Parathyroid adenoma (tissue), 2 donors: Measurements from ENCODE around the gene ADGRE1.

Experiments used
- H2AFZ ChIP-seq: fragments of 300-600 bp; sonication (generic); one replicate; pipeline ENCODE4 v1.7.0; 2017; ENCODE audit warnings: antibody characterized with exemption, mild to moderate bottlenecking
- H3K27ac ChIP-seq: fragments of 300-600 bp; sonication (generic); one replicate; pipeline ENCODE4 v1.7.0; 2017
- H3K27me3 ChIP-seq: fragments of 300-600 bp; sonication (generic); one replicate; pipeline ENCODE4 v1.7.0; 2017; ENCODE audit warnings: low read length; ENCODE audit not compliant: control insufficient read depth, insufficient read depth
- H3K36me3 ChIP-seq: fragments of 300-600 bp; sonication (generic); one replicate; pipeline ENCODE4 v1.7.0; 2017; ENCODE audit warnings: low read length; ENCODE audit not compliant: control insufficient read depth, insufficient read depth
- H3K4me1 ChIP-seq: fragments of 300-600 bp; sonication (generic); one replicate; pipeline ENCODE4 v1.7.0; 2017; ENCODE audit warnings: control low read depth
- H3K4me2 ChIP-seq: fragments of 300-600 bp; sonication (generic); one replicate; pipeline ENCODE4 v1.7.0; 2017; ENCODE audit warnings: low read length
- H3K4me3 ChIP-seq: fragments of 300-600 bp; sonication (generic); one replicate; pipeline ENCODE4 v1.7.0; 2017; ENCODE audit warnings: low read depth, low read length
- H3K79me2 ChIP-seq: fragments of 300-600 bp; sonication (generic); one replicate; pipeline ENCODE4 v1.7.0; 2017; ENCODE audit warnings: control low read depth
- H3K9ac ChIP-seq: fragments of 300-600 bp; sonication (generic); one replicate; pipeline ENCODE4 v1.7.0; 2017; ENCODE audit warnings: mild to moderate bottlenecking
- H3K9me3 ChIP-seq: fragments of 300-600 bp; sonication (generic); one replicate; pipeline ENCODE4 v1.7.0; 2017; ENCODE audit warnings: low read length; ENCODE audit not compliant: control insufficient read depth
- TF ChIP-seq, protein P1 (sequence below): fragments of 300-600 bp; sonication (generic); IDR thresholded peaks from one replicate; pipeline ENCODE4 v1.7.0; 2017; ENCODE audit warnings: antibody characterized with exemption, mild to moderate bottlenecking
- donor health status: primary hyperparathyroidism.

ADGRE1 gene

DNA sequence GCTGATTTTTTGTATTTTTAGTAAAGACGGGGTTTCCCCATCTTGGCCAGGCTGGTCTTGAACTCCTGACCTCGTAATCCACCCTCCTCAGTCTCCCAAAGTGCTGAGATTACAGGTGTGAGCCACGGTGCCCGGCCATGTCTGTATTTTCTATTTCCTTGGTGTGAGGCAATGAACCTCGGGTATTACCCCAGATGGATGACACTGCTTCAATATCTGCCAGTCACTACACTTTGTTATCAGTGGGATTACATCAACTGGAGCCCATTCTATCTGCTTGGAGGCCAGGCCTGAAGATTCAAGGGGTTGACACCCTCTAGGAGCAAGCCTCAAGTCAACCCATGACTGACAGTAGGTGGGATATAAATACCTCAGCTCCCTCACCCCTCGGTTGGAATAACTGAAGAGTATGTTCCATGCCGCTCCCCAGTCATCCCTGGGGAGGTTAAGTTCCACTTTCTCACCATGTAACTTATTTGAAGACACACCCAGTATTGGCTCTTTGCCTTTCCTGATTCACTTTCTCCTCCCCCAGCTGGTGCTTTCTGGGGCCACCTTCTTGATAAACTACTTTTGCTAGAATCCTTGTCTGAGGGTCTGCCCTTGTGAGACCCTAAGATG is 992 bp upstream of the ADGRE1 start:
- Histone ChIP-seq H3K4me2 (no peak overlapping the region), H3K36me3 (no peaks in the 10 kb centered on the region), H2AFZ (no peak overlapping the region), H3K27me3 (no peaks in the 10 kb centered on the region), H3K9ac (no peak overlapping the region), H3K79me2 (no peaks in the 10 kb centered on the region), H3K4me3 (no peak overlapping the region), H3K9me3 (no peaks in the 10 kb centered on the region), H3K4me1 (no peaks in the 10 kb centered on the region), H3K27ac (no peak overlapping the region)
- TF ChIP-seq, protein P1, sequence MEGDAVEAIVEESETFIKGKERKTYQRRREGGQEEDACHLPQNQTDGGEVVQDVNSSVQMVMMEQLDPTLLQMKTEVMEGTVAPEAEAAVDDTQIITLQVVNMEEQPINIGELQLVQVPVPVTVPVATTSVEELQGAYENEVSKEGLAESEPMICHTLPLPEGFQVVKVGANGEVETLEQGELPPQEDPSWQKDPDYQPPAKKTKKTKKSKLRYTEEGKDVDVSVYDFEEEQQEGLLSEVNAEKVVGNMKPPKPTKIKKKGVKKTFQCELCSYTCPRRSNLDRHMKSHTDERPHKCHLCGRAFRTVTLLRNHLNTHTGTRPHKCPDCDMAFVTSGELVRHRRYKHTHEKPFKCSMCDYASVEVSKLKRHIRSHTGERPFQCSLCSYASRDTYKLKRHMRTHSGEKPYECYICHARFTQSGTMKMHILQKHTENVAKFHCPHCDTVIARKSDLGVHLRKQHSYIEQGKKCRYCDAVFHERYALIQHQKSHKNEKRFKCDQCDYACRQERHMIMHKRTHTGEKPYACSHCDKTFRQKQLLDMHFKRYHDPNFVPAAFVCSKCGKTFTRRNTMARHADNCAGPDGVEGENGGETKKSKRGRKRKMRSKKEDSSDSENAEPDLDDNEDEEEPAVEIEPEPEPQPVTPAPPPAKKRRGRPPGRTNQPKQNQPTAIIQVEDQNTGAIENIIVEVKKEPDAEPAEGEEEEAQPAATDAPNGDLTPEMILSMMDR: no peak

DNA sequence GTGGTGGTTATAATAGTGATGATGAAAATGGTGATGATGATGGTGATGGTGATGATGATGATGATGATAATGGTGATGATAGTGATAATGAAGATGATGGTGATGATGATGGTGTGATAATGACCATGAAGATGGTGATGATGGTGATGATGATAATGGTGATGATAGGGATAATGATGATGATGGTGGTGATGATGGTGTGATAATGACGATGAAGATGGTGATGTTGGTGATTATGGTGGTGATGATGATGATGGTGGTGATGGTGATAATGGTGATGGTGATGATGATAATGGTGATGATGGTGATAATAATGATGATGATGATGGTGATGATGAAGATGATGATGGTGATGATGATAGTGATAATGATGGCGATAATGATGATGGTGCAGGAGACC is 1.6 kb downstream of the ADGRE1 start:
- Histone ChIP-seq H2AFZ (no peak overlapping the region), H3K9me3 (no peaks in the 10 kb centered on the region), H3K4me2 (no peak overlapping the region), H3K36me3 (no peaks in the 10 kb centered on the region), H3K79me2 (no peaks in the 10 kb centered on the region), H3K4me3 (no peak overlapping the region), H3K27me3 (no peaks in the 10 kb centered on the region), H3K4me1 (no peaks in the 10 kb centered on the region), H3K27ac (no peak overlapping the region), H3K9ac (no peak overlapping the region)
- TF ChIP-seq, protein P1: no peak

DNA sequence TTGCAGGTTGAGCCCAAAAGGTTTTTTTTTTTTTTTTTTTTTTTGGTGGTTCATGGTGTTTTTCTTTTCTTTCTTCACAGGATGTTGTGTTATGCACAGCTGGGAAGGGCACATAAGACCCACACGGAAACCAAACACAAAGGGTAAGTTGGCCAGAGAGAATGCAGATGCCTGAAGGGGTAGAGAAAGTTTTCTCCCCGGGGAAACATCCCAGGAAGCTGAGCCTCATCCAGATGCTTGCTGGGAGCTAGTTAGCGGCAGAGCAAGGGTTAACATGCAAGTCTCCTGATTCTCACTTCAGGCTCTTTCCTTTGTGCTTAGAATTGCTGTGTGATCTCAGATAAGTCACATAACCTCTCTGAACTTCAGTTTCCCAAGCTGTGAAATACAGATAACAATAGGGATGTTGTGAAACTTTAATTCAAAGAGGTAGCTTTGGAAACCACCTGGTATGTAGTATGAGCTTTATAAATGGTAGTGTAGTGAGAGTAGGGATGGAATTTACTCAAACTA is 3.1 kb downstream of the ADGRE1 start:
- no peak overlapping the region for H3K27ac ChIP-seq

DNA sequence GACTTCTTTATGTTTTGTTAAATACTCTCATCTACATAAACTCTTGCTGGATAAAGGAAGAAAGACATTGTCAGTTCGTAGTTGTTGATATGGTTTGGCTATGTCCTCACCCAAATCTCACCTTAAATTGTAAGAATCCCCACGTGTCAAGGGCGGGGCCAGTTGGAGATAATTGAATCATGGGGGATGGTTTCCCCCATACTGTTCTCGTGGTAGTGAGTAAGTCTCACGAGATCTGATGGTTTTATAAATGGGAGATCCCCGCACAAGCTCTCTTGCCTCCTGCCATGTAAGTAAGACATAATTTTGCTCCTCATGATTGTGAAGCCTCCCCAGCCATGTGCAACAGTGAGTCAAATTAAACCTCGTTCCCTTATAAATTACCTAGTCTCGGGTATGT is 3.6 kb downstream of the ADGRE1 start:
- TF ChIP-seq, protein P1: no peak
- no peaks in the 10 kb centered on the region for H3K9me3 ChIP-seq
- no peaks in the 10 kb centered on the region for H3K79me2 ChIP-seq
- H2AFZ ChIP-seq: no peak overlapping the region
- H3K27ac ChIP-seq: no peak overlapping the region
- H3K36me3 ChIP-seq: no peaks in the 10 kb centered on the region
- H3K27me3 ChIP-seq: no peaks in the 10 kb centered on the region
- H3K9ac ChIP-seq: no peak overlapping the region
- H3K4me2 ChIP-seq: no peak overlapping the region
- H3K4me1 ChIP-seq: no peaks in the 10 kb centered on the region
- no peak overlapping the region for H3K4me3 ChIP-seq

More for the DNA sequence above, 3.1 kb downstream of the ADGRE1 start:
- no peaks in the 10 kb centered on the region for H3K27me3 ChIP-seq
- no peak overlapping the region for H3K4me2 ChIP-seq
- H3K79me2 ChIP-seq: no peaks in the 10 kb centered on the region
- H3K9me3 ChIP-seq: no peaks in the 10 kb centered on the region
- no peaks in the 10 kb centered on the region for H3K4me1 ChIP-seq
- no peak overlapping the region for H2AFZ ChIP-seq
- H3K36me3 ChIP-seq: no peaks in the 10 kb centered on the region
- no peak overlapping the region for H3K4me3 ChIP-seq
- TF ChIP-seq, protein P1: no peak
- no peak overlapping the region for H3K9ac ChIP-seq
